Stimulated activated effector memory CD8-positive, alpha-beta T cell treated with anti-CD3 and anti-CD28 coated beads, Interleukin-12 subunit alpha, Interleukin-12 subunit beta, amount 100 ng/mL, for 72 hours (primary cell): ENCODE data around the gene ASXL1.
"Not testable (repeated sequence)": the region's sequence is repeated elsewhere in the genome, so short reads cannot be mapped to it uniquely, and the experiment has no call there.

Source experiments
- ATAC-seq: fragments of 150-1000 bp; cut with Tn5 transposase; 2 replicates; pipeline ENCODE4 v1.10.0; 2021
- DNase-seq, 2 donors: peaks; one replicate each; pipeline ENCODE4 v3.0.0; 2021 to 2022; ENCODE audit warnings: low spot score in 2 of 2
- H3K27ac Mint-ChIP-seq: one replicate; pipeline ENCODE4 v1.8.0; 2022; ENCODE audit warnings: mild to moderate bottlenecking, mixed read lengths
- H3K36me3 Mint-ChIP-seq: one replicate; pipeline ENCODE4 v1.8.0; 2022; ENCODE audit warnings: mild to moderate bottlenecking, mixed read lengths
- H3K4me1 Mint-ChIP-seq: one replicate; pipeline ENCODE4 v1.8.0; 2022; ENCODE audit warnings: mixed read lengths
- H3K4me3 Mint-ChIP-seq: one replicate; pipeline ENCODE4 v1.8.0; 2022; ENCODE audit warnings: mild to moderate bottlenecking, mixed read lengths
- H3K9me3 Mint-ChIP-seq: one replicate; pipeline ENCODE4 v1.8.0; 2022; ENCODE audit warnings: mixed read lengths

Gene ASXL1

DNA sequence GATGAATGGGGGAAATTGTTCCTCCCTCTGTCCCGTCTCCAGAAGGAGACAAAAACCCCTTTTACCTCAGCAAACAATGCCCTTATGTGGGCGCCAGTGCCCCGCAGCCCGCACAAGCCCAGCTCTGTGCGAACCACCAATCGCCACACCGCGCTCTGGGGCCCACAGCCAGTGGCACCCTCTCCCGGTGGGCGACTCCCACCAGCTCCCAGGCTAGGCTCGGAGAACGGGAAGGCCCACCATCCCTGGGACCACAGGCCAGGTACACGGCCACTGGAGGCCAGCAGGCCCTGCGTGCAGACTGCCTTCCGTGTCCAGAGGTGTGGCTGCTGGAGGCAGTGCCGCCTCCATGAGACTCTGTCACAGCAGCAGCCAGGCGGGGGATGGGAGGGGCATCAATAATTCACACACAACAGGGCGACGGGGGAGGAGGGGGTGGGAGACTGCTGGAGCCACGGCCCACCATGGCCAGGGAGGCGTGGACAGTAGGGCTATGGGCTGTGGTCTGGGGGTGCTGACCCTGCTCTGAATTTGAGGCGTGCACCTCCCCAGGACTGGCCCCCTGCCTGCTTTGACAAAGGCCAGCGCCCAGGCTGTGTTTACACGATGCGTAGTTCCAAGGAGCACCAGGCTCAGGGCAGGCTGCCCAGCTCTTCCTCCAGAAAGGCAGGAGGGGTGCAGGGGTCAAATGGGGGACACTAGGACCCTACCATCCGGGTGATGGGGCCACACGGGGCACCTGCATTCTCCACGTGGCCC is 105.7 kb downstream of the ASXL1 start:
- Mint-ChIP-seq H3K4me1 (peaks cover 5% of the 10 kb centered on the region), H3K27ac (no peak overlapping the region)
- DNase-seq = no peak

DNA sequence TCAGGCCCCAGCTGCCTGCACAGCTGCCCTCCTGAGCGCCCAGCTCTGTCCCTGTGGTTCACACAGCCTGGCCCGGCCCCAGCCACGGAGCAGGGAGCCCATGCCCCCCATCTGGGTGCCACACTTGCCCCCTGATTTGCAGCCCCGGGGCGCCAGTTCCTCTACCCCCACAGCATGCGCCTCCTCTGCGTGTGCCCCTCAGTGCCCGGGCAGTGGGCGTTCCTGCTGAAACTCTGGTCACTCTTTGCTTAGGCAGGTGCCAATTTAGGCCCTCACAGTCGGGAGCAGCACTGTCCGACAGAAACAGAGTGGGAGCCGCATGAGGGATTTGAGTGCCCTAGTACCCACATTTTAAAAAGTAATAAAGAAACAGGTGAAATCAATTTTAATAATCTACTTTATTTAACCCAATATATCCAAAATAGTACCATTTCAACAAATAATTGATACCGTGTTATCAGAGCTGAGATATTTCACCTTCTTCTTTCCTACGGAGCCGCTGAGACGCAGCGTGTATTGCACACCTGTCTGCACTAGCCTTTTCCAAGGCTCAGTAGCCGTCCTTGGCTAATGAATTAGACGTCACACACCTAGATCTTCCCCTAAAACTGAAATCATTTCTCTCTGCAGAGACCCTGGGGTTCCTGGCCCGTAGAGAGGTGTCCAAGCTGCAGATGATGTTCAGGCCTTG is 106.4 kb downstream of the ASXL1 start:
- DNase-seq (no peak), ATAC-seq (no peak)
- peaks cover 5% of the 10 kb centered on the region for H3K4me1 Mint-ChIP-seq
- H3K36me3 Mint-ChIP-seq = peaks cover 29% of the 10 kb centered on the region
- H3K4me3 Mint-ChIP-seq = no peak overlapping the region
- H3K27ac Mint-ChIP-seq = no peak overlapping the region
- no peaks in the 10 kb centered on the region for H3K9me3 Mint-ChIP-seq

More for the DNA sequence above, 105.7 kb downstream of the ASXL1 start:
- H3K9me3 Mint-ChIP-seq = no peaks in the 10 kb centered on the region
- ATAC-seq = no peak
- H3K36me3 Mint-ChIP-seq = peaks cover 29% of the 10 kb centered on the region
- no peak overlapping the region for H3K4me3 Mint-ChIP-seq

DNA sequence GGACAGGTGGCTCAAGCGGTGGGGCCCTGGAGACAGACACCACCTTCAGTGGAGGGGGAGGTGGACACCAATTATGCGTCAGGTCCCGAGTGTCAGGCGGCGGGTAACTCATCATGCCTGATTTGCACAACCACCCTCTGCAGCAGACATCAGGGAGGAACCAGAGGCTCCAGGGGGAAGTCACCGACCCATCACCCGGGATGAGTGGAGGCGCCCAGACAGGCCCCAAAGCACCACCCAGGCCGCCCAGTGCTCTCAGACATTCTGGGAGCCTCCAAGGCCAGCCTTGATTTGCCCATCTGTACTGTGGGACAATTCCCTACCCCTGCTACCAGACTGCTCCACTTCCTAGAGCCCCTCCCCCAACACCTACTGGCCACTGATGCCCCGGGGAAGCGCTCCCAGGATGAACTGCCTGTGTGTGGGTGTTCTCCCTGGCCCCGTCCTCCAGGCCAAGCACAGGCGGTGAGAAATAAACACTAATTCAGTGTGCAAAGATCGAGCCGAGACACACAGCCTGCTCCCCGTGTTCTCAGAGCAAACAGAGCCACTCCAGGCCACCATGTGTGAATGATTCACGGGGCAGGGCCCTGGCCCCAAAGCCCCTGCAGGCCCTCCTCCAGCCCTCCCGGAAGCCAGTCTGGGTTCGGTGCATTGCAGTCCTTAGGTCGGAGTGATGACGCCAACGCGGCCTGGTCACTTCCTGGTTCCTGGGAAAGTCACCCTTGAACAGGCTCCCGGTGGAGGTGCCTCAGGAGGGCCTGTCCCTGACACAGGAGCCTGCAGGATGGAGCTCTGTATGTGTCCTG is 107.2 kb downstream of the ASXL1 start:
- no peak for ATAC-seq
- Mint-ChIP-seq H3K27ac (no peak overlapping the region), H3K4me3 (no peak overlapping the region)

DNA sequence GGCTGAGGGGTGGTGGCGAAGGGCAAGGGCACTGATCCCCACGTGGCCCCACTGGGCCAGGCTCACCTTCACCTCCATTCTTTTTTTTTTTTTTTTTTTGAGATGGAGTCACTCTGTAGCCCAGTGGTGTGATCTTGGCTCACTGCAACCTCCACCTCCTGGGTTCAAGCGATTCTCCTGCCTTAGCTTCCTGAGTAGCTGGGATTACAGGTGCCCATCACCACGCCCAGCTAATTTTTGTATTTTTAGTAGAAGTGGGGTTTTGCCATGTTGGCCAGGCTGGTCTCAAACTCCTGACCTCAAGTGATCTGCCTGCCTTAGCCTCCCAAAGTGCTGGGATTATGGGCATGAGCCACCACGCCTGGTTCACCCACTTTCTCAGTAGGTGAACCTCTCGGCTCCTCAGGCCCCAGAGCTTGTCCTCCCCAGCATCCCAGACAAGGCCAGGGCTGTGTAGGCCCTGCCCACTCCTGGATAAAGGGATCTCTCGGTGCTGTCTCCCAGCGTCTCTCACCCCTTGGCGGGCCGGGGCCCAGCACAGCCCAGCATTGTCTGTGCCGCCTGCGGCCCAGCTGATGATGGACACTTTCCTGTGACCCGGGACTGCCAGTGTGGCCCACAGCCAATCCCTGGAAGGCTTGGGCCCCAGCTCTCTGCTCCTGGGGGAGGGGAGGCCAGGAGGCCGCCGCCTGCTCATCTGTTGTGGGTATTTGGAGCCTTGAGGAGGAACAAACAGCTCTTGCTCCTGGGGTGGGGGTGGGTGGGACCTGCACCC is 108.0 kb downstream of the ASXL1 start:
- not testable (repeated sequence) for DNase-seq, H3K9me3 Mint-ChIP-seq, H3K4me3 Mint-ChIP-seq, H3K4me1 Mint-ChIP-seq, ATAC-seq
- Mint-ChIP-seq H3K36me3 (peaks cover 29% of the 10 kb centered on the region), H3K27ac (peak overlapping the region; percentile 67)

More for the DNA sequence above, 107.2 kb downstream of the ASXL1 start:
- Mint-ChIP-seq H3K36me3 (peaks cover 29% of the 10 kb centered on the region), H3K4me1 (peaks cover 7% of the 10 kb centered on the region), H3K9me3 (no peaks in the 10 kb centered on the region)
- DNase-seq = no peak

DNA sequence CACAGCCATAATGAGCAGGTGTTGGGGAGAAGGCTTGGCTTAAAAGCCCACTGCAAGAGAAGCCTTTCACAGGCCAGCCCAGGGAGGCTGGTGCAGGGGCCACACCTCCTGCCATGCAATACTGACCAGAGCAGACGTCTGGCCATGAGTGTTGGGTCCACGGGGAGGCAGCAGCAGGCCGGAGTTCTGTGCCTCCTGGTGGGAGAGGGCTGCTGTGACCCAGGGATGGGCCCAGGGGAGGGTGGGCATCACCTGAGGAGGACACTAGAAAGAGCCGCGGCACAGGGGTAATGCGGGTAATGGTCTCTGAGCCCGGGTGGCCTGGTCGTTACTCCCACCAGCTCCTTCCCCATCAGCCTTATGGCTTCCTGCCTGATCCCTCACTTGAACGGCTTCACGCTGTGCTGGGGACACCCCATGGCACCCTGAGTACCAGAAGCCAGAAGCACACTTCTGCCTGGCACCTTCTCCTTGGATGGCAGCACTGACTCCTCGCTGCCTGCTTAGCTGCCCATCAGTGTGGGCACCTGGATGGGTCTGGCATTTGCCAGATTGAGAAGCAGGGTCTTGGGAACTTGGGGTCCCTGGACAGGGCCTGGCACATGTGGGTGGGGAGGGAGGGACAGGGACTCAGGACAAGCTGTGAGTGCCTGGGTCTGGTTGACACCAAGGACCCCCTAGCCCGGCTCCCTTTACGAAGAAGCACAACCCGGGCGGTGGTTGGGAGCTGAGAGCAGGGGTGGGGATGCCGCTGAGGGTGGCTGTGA is 108.8 kb downstream of the ASXL1 start:
- no peaks in the 10 kb centered on the region for H3K9me3 Mint-ChIP-seq
- no peak for ATAC-seq
- peaks cover 17% of the 10 kb centered on the region for H3K4me1 Mint-ChIP-seq
- no peak for DNase-seq
- H3K36me3 Mint-ChIP-seq = peaks cover 29% of the 10 kb centered on the region
- H3K27ac Mint-ChIP-seq = peak overlapping the region; percentile 67
- no peak overlapping the region for H3K4me3 Mint-ChIP-seq

DNA sequence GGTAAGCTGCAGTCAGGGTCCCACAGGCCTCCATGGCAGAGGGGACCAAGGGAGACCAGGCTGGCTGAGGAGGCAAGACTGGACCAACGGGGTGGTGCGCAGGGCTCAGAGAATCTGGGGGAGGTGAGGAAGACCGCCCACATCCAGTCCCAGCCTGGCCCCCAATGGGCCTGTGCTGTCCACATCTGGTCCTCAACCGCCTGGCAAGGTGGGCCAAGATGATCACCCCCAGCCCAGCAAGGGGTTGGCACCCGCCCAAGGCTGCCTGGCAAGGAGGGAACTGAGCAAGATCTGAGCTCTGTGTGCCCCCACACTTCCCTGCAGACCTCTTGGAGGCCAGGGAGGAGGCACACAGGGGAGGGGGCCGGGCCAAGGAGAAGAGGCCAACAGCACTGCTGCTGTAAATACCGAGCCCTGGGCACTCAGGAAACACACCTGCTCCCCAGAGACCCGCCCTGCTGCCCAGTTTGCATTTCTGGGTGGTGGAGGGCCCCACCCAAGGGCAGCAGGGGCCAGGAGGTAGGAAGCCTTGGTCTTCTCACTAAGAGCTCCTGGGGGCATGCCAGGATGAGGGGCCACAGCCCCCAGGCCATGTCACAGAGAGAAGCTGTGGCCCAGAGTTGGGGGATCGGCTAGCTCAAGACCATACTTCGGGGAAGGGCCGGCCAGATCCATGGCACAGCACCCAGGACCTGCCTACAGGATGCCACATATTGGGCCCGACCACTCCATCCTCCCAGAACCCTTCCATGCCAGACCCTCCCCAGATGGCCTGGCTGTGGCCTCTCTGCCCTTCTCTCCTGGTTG is 109.6 kb downstream of the ASXL1 start:
- Mint-ChIP-seq H3K4me1 (peaks cover 12% of the 10 kb centered on the region), H3K36me3 (peaks cover 21% of the 10 kb centered on the region), H3K4me3 (no peak overlapping the region), H3K9me3 (no peaks in the 10 kb centered on the region), H3K27ac (peak overlapping the region; percentile 67)
- ATAC-seq (no peak), DNase-seq (no peak)

DNA sequence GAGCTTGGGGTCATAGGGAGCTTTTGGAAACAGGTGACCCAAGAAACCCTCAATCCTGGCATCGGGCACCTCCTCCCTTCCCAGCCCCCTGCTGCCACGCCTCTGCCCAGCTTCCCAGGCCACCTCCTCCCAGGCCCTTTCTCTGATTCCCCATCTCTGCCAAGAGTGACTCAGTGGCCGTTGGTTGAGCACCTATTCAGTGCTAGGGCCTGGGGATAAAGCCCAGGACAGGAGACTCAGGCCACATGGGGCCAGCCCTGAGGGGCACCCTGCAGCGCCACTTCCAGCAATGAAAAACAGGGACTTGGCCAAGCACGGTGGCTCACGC is 110.1 kb downstream of the ASXL1 start:
- ATAC-seq (no peak), DNase-seq (no peak)
- Mint-ChIP-seq H3K27ac (peak overlapping the region; percentile 67), H3K4me3 (no peak overlapping the region), H3K4me1 (peaks cover 12% of the 10 kb centered on the region), H3K9me3 (no peaks in the 10 kb centered on the region), H3K36me3 (peaks cover 18% of the 10 kb centered on the region)

DNA sequence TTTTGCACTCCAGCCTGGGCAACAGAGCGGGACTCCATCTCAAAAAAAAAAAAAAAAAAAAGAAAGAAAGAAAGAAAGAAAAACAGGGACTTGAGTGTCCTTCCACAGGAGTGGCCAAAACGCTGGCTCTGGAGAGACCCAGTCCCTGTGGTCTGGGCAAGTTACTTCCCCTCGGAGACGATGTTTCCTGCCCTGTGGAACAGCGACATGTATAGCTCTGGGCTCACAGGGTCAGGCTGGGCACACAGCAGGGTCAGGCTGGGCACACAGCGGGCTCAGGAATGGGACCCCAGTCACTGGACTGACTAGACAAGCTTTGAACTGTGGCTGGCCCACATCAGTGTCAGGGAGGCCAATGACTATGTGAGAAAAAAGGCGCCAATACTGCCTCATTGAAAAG is 110.7 kb downstream of the ASXL1 start:
- DNase-seq (no peak), ATAC-seq (no peak)
- H3K27ac Mint-ChIP-seq = peak overlapping the region; percentile 67
- H3K9me3 Mint-ChIP-seq = no peaks in the 10 kb centered on the region
- H3K36me3 Mint-ChIP-seq = peaks cover 24% of the 10 kb centered on the region
- H3K4me1 Mint-ChIP-seq = peaks cover 12% of the 10 kb centered on the region
- H3K4me3 Mint-ChIP-seq = no peak overlapping the region

DNA sequence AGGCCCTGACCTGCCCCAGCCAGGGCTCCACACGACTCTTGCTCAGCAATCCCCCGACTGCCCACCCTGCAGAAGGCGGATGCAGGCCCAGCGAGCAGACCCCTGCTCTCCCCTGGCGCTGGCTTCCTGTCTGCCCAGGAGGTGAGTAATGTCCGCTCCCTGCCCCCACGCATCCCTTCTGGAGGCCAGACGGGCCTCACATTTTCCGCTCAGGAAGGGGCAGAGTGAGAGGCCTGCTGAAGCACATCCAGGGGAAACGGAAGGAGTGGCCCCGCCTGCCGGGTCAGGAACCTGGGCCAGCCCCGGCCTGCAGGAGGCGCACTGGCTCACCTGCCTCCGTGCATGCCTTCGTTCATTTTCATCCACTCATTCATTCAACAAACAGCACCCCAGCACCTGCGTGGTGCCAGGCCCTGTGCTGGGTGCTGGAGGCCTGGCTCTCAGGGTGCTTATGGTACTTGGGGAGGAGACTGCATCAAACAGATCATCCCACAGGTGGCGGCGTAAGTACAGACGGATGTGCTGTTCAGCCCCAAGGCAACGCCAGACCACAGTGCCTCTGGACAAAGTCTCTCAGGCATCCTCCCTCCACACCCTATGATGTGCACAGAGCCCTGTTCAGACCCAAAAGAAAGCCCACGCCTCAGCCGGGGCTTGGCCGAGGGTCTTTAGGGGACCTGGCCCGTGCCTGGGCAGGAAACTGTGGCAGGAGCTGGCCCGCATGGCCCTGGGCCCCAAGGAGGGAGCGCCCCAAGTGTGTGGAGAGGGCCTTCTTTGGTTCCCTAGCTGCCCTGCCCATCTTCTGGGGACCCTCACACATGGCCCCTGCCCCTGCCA is 112.1 kb downstream of the ASXL1 start:
- no peak for DNase-seq
- peak; percentile 29 for ATAC-seq
- Mint-ChIP-seq H3K9me3 (no peaks in the 10 kb centered on the region), H3K36me3 (peaks cover 25% of the 10 kb centered on the region), H3K27ac (peak overlapping the region; percentile 87), H3K4me1 (peaks cover 12% of the 10 kb centered on the region), H3K4me3 (no peak overlapping the region)

DNA sequence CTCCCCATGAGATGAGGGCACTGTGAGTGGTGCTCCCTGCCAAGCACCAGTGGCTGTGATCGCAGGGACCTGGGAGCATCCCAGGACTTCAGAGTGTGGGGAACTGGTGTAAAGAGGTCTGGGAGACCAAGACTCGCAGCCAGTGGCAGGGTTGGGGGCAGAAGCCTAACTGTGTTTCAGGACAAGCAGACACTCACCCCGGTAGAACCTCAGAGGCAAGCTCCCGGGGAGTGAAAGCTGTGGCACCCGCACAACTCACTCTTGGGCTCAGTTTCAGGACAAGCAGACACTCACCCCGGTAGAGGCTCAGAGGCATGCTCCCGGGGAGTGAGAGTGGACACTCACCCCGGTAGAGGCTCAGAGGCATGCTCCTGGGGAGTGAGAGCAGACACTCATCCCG is 112.8 kb downstream of the ASXL1 start:
- no peaks in the 10 kb centered on the region for H3K9me3 Mint-ChIP-seq
- peak overlapping the region; percentile 87 for H3K27ac Mint-ChIP-seq
- H3K4me1 Mint-ChIP-seq = peaks cover 16% of the 10 kb centered on the region
- peaks cover 24% of the 10 kb centered on the region for H3K36me3 Mint-ChIP-seq
- ATAC-seq = no peak
- DNase-seq = no peak
- no peak overlapping the region for H3K4me3 Mint-ChIP-seq

DNA sequence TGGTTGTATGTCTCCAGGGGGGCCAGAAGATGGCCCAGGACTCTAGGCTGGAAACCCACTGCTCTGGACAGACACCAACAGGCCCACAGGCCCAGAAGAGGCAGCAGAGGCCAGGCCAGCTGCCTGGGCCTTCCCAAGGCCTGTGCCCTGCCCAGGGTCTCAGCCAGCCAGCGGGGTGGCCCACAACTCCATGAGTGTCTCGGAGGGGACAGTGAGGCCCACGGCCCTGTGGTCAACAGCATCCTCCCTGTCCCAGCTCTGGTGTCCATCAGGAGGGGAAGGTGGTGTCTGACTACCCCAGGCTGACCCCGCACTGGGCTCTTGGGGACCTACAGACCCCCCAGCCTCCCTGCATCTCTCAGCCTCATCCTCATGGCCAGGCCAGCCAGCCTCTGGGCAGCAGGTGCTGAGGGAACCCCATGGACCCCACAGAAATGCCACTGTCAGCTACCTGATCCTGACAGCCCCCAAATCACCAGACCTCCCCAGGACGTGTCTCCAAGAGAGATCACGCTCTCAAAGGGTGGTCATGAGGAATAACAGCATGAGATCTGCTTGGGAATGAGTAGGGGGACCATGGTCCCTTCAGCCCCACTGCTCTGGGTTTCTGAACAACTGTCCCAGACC is 114.6 kb downstream of the ASXL1 start:
- Mint-ChIP-seq H3K4me1 (peaks cover 33% of the 10 kb centered on the region), H3K27ac (no peak overlapping the region)

DNA sequence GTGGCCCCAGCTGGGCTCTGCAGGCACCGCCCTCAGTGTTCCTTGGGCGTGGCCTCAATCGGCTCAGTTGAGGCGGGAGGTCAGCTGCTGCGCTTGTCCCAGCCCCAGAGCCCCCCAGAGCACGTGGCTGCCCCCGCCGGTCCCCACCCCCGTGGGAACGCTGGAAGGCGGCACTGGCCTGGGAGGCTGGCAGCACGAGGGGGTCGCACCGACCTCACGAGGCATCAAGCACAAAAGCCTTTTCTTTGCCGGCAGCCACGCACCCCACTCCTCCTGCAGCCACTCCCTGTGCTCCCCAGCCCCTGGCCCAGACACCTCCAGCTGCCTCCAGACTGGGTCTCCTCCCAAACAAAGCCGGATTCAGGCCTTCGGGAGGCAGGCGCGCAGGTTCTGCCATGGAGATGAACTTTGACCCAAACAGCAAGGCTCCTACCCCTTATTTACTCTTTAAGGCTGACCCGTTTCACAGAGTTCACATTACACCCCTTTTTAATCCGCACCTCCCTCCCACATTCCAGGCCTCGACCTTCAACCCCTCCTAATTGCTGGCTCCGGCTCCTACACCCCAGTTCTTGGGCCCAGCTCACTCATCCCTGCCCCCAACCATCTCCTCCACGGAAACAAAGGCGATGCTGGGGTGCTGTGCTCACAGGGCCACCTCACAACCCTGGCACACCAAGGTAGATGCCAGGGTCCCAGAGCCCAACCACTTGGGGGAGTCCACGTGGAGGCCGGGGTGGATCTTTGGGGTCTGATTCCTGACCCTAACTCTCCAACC is 115.3 kb downstream of the ASXL1 start:
- H3K9me3 Mint-ChIP-seq = no peaks in the 10 kb centered on the region
- peaks cover 40% of the 10 kb centered on the region for H3K4me1 Mint-ChIP-seq
- peak overlapping the region; percentile 54 for H3K27ac Mint-ChIP-seq
- ATAC-seq (no peak), DNase-seq (no peak)
- H3K4me3 Mint-ChIP-seq = no peak overlapping the region
- peaks cover 10% of the 10 kb centered on the region for H3K36me3 Mint-ChIP-seq

More for the DNA sequence above, 114.6 kb downstream of the ASXL1 start:
- Mint-ChIP-seq H3K9me3 (no peaks in the 10 kb centered on the region), H3K36me3 (peaks cover 14% of the 10 kb centered on the region), H3K4me3 (no peak overlapping the region)
- ATAC-seq (no peak), DNase-seq (no peak)
